Measurements from ENCODE around the gene UBAC2.
"Not testable (repeated sequence)": the region's sequence is repeated elsewhere in the genome, so short reads cannot be mapped to it uniquely, and the experiment has no call there.

Gene UBAC2

DNA sequence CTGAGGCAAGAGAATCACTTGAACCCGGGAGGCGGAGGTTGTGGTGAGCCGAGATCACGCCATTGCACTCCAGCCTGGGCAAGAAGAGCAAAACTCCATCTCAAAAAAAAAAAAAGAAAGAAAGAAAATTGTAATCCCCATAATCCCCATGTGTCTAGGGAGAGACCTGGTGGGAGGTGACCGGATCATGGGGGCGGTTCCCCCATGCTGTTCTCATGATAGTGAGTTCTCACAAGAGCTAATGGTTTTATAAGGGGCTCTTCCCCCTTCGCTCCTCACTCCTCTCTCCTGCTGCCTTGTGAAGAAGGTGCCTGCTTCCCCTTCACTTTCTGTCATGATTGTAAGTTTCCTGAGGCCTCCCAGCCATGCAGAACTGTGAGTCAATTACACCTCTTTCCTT is 192.7 kb downstream of the UBAC2 start:
- not testable (repeated sequence) for DNase-seq (ENCODE audit: low read depth, low spot score)

DNA sequence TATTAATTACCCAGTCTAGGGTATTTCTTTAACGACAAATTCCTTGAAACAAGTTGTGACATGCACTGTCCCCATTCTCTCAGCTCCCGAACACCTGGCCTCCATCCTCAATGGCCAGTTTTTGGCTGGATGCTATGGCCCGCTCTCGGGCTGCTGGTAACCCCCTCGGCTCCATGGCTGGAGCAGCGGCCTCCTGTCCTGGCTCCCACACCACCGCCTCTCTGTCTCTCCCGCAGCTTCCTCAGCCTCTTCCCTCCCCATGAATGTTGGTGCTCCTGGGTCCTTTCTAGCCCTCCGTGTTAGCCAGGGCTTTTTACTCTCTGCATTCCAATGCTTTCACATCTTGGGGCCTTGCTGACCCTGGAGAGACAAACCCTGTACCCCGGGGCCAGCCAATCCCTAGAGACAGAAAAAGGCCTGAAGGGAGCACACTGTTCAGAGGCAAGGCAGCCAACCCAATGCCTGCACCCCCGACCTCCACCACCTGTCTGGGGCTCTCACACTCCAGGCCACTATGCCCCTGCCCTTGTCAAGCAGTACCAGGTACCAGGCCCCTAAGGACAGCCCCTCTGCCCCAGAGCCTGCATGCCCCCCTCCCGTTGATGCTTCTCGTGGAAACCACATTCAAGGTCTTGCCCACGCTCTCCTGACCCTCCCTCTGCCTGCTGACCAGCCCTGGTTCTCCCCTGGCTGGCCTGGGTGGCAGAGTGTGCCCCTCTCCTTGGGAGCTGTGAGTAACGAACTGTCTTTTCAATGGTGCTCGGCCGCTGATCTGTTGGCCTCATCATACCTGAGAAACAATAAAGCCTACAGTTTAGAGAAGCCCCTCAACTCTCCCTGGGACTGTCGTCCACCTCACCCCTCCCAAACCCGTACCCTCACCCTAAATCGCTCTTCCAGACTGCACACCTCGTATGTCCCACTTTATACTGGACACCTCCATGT is 193.4 kb downstream of the UBAC2 start:
- no peak for DNase-seq (ENCODE audit: low read depth, low spot score)

DNA sequence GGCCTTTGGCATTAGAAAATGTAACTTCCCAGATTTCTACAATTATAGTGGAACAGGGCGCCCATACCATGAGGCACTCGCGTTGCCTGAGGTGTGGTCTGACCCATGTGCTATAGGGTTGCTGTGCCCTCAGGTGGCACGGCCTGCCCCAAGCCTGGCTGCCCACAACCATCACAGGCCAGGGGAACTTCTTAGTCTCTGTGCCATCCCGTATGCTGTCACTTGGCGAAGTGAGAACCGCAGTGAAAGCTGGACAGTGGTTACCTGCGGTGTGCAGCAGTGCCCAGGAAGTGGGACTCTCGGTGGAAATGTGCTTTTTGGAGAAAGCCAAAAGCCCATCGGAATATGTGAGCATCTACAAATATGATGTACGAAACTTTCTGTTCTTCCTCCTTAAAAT is 194.8 kb downstream of the UBAC2 start:
- DNase-seq (ENCODE audit: low read depth, low spot score), result no peak

DNA sequence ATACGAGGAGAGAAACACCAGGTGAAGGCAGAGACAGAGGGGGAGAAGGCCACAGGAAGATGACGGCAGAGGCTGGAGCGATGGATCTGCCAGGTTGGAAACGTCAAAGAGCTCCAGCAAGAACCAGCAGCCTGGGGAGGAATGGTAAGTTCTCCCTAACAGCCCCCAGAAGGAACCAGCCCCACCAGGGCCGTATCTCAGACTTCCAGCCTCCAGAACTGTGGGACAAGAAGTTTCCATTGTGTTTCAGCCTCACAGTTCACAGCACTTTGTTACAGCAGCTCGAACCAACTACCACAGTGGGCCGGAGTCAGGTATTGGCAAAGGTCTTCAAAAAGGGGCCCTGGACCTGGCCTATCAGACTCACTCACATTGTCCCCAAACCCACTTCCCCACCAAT is 195.8 kb downstream of the UBAC2 start:
- DNase-seq (ENCODE audit: low read depth, low spot score), result no peak

DNA sequence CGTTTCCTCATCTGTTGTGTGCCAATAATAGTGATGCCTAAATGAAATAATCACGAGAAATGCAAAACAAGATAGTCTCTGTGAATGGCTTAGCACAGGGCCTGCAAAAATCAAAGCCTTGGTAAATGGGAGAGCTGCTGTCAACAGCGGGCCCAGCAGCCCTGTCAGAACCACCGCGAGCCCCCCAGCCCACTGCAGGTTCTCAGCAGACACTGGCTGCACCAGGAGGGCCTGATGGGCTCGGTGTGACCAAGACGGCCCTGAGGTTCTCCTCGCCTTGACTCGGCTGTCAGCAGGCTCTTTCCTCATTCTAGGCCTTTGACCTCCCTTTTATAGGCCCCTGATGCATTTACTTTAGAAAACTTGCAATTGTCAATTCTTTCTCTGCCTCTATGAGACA is 197.4 kb downstream of the UBAC2 start:
- DNase-seq (ENCODE audit: low read depth, low spot score), result no peak

DNA sequence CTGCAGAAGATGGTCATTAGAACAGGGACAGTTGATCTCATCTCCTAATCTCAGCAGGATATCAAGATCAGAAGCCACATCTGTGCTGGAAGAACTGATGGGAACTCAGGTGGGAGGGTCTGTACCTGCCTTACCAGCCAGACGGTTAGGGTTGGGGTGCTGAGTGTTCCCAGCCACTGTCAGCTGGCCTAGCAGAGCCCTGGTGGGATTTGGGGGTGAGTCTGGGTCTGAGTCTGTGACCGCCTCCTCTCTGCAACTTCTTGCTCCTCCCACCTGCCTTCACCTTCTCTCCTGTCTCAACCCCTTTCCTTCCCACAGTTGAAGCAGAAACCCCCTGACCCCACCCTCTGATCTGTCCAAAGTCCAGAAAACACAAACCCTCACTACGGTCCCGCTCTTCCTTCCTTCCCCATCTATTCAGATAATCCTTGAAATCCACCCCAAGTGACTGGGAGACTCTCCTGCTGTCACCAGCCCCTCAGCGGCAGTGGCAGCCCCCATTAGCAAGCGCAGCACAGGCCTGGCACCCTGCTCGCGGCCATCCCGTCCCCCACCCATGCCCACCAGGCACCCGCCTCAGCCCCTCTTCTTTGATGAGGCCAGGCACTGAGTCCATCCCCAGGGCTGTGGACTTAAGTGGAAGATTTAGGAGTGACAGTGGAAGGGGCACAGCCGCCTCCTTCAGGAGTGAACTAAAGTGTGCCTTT is 198.4 kb downstream of the UBAC2 start:
- no peak for DNase-seq (ENCODE audit: low read depth, low spot score)

DNA sequence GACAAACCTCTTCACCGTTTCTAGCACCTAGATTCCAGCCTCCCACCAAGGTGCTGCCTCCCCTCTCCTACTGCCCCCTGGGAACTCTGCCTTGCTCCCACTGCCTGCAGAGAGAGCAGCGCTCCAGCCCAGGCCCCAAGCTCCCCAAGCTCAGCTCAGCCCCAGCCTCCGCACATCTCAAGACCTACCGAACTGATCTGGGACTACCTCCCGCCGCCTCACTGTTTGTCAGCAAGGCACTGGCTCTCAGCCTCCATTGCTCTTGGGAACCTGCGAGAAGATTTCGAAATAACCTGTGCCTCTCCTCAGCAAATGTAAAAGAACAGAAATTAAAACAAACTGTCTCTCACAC is 198.9 kb downstream of the UBAC2 start:
- no peak for DNase-seq (ENCODE audit: low read depth, low spot score)

DNA sequence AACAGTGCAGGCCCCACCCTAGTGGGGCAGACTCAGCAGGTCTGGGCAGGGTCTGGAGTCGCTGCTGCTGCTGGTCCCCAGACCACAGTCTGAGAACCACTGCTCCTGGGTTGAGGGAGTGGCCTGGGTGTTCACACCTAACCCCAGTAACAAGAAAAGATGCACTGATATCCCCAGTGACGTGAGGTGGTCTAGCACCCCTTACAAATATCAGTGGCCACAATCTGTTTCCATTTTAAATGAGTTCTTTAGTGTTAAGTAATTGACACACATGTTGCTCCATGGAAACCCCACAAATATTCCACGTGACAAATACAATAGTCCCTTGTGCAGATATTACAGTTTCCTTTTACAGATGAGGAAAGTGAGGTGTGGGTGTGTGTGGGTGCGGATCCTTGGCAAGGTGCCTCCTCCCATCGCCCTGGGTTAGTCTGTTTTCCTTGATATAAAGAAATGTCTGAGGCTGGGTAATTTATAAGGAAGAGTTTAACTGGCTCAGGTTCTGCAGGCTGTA is 202.9 kb downstream of the UBAC2 start:
- no peak for DNase-seq (ENCODE audit: low read depth, low spot score)

DNA sequence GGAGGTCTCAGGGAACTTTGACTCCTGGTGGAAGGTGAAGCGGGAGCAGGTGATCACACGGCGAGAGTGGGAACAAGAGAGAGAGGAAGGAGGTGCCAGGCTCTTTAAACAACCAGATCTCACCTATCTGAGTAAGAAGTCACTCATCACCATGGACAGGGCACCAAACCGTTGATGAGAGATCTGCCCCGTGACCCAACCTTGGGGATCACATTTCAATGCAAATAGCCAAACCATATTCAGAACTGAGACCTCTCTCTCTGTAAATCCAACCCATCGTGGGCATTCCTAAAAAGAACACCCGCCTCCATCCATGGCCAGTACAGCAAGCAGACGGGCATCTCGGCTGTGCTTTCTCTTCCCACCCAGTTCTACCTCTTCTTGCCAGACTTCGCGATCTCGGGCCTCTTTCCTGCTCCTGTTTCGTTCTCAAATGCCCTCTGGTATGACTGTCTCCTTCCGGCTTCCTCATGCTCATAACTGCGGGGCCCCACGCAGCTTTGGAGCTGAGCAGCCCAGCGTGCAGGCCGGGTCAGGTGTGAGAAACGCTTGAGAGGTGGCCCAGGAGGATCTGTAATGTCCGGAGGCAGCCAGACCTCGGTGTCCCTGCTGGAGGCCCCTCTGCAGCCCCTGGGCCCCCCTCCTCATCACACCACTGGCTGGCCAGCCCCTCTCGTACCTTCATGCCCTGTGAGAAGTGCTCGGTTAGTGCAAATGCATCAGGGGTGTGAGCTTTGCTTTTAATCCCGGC is 203.5 kb downstream of the UBAC2 start:
- DNase-seq (ENCODE audit: low read depth, low spot score), result no peak

DNA sequence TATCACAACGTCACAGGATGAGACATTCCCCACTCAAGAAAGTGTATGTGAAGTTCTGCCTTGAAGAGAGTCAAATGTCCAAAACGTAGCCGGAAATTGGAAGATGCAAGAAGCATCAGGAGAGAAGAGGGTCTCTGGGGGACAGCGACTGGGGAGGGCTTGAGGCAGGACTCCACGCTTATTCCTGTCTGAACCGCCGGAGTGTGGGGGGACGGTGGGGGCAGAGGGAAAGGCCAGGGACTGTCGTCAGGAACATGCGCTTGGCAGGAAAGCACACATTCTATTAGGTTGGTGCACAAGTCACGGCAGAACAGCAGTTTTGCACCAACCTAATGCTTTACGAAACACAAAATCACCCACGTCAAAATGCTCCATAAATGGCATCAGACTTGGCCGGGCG is 205.3 kb downstream of the UBAC2 start:
- DNase-seq (ENCODE audit: low read depth, low spot score), result no peak

DNA sequence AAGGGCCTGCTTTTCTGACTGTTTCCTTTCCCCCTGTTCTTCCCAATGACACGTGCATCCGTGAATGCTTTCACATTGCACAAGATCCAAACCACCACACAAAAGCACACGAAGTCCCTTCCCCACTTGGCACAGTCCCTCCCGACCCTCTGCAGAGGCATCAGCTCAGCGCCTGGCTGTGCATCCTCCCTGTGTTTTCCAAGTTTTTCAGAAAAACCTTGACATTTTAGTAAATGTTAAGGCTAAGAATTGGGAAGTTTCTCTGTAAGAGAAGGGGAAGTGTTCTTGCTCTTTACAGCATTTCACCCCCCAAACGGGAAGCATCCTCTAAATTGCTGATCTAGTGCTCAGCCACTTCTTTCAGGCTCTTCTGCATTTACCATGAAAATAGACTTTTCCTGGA is 206.1 kb downstream of the UBAC2 start:
- no peak for DNase-seq (ENCODE audit: low read depth, low spot score)

DNA sequence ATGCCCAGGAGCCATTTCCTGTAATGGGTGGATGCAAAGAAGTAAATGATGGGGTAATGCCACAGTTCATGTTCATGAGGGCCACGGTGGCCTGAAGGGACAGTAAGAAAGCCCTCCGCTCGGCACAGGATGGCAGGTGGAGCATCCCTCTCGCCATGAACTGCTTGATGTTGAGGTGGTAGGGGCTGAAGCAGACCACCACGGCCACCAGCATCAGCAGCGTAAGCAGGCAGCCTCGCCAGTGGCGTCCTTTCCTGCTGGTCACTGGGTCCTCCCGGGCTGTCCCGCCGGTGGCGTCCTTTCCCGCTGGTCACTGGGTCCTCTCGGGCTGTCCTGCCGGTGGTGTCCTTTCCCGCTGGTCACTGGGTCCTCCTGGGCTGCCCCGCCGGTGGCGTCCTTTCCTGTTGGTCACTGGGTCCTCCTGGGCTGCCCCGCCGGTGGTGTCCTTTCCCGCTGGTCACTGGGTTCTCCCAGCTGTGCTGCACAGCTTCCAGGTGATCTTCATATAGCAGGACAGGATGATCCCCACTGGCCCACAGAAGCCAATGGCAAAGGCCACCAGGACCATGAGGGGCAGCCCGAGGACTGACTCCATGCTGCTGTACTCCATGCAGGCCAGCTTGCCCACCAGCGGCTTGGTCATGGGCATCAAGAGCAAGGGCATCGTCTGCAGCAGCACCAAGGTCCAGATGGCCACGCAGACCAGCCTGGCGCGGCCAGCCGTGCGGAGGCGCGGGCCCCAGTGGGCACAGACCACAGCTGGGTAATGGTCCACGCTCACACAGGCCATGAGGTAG is 207.4 kb downstream of the UBAC2 start:
- no peak for DNase-seq (ENCODE audit: low read depth, low spot score)

DNA sequence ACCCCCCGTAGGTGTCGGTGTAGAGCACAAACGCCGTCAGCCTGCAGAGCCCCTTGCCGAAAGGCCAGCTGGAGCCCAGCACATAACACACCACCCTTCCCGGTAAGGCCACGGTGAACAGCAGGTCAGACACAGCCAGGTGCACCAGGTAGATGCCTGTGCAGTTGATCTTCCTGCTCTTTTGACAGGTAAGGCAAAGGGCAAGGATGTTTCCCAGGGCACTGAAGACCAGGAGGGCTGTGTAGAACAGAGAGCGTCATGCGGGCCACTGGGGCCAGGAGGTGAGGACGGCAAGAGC is 208.0 kb downstream of the UBAC2 start:
- no peak for DNase-seq (ENCODE audit: low read depth, low spot score)

DNA sequence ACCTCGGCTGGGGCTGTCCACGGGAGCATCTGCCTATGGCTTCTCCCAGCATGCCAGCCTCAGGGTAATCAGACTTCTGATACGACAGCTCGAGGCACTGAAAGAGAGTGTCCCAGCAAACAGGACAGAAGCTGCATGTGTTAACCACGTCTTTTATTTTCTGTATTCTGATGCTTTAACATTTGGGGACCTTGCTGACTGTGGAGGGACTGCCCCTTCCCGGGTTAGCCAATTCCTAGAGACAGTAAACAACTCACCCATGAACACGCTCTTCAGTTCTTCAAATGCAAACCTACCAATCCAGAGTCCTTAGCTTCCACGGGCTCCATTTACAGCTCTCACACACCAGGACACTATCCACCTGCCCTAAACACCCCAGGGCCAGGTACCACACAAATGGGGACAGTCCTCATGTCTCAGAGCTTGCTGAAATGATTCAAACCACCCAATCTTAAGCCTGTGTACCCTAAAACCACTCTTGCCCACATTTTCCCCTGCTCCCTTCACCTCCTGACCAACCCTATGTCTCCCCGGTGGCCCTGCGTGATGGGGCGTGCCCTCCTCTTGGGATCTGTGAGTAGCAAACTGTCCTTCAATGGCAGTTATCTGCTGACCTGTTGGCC is 208.9 kb downstream of the UBAC2 start:
- DNase-seq (ENCODE audit: low read depth, low spot score), result not testable (repeated sequence)

DNA sequence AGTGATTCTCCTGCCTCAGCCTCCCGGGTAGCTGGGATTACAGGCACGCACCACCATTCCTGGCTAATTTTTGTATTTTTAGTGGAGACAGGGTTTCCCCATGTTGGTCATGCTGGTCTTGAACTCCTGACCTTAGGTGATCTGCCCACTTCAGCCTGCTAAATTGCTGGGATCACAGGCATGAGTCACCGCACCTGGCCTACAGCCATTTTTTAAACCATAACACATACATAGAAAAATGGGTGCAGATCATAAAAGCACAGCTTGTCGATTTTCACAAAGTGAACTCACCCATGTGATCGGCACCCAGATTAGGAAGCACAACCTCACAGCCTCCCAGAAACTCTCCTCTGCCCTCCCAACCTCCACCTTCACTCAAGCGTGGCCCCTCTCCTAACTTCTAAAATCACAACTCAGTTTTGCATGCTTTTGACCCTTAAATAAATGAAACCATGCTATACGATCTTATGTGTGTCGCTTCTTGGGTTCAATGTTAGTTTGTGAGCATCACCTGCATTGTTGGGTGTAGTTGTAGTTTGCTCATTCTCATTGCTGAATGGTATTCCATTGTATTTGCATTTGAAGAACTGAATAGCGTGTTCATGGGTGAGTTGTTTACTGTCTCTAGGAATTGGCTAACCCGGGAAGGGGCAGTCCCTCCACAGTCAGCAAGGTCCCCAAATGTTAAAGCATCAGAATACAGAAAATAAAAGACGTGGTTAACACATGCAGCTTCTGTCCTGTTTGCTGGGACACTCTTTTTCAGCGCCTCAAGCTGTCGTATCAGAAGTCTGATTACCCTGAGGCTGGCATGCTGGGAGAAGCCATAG is 210.2 kb downstream of the UBAC2 start:
- DNase-seq (ENCODE audit: low read depth, low spot score), result not testable (repeated sequence)

DNA sequence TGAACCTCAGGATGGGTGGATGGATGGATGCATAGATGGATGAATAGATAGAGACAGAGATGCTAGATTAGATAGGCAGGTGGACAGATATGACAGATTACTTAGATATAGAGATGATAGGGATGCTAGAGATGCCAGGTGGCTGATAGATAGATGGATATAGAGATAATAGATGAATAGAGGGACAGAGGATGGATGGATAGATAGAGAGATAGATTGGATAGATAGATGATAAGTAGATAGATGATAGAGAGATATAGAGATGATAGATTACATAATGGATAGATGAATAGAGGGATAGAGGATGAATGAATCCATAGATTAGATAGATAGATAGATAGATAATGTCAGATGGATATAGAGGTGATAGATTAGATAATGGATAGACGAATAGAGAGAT is 212.2 kb downstream of the UBAC2 start:
- no peak for DNase-seq (ENCODE audit: low read depth, low spot score)

DNA sequence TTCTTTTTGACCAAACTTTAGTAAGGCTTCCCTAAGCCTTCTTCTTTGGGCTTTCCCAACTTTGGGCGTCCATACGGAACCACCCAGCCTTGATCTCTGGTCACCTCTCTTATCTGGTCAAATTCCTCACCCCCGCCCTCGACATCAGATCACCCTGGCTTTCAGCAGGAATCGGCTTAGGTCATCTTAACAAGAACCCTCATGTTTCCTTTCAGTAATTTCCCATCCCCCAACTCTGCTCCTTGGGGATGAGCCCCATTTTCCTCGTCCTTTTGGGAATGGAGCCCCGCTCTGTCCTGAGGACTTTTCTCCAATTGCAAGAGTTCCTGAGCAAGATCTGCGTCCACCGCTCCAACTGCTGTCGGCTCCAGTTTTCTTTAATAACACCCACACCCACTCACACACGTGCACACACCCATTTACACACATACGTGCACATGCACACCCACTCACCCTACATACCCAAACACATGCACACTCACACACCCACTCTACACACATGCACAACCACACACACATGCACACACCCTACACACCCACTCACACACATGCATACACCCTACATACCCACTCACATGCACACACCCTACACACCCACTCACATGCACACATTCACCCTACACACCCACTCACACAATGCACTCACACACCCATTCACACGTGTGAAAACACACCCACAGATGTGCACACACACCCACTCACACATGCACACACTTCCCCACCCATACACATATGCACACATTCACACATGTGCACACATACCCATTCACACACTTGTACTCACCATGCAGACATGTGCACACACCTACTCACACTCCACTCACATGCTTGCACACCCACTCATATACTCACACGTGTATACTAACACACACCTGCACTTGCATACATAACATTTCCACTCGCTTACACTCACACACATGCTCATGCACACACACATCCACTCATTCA is 213.7 kb downstream of the UBAC2 start:
- DNase-seq (ENCODE audit: low read depth, low spot score), result no peak

DNA sequence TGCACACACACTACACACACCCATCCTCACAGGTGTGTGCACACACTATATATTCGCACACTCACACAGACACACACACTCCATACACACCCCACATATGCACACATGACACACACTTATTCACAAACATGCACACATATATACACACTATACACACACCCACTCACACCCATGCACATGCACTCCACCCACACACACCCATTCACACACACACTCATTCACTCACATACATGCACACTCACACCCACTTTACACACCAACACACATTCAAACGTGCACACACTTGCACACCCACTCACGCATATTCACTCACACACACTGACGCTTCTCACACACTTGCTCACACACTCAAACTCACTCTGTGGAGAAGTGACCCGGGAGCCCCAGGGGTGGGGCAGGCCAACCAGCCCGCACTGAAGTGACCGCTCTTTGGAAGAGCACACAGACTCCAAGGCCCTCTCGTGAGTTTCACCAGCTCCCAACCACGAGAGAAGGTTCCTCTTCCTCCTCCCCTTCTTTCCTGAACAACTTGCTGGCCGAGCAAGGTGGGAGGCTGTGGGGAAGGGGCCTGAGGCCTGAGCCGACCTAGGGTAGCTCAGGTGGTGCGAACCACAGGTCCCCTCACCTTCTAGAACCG is 214.5 kb downstream of the UBAC2 start:
- DNase-seq (ENCODE audit: low read depth, low spot score), result no peak
